Lower lobe of right lung (tissue), 2 donors: ENCODE measurements around the gene NEDD9. TPM values are rescaled to one million over a fixed set of nuclear protein-coding genes. Genes with fewer than 3 reads are reported as not detected.

ENCODE experiments used
- ATAC-seq, 2 donors: fragments of 200-7000 bp; cut with Tn5 transposase; one replicate each; pipeline ENCODE4 v1.9.1; 2020 to 2022; ENCODE audit warnings: mild to moderate bottlenecking in 2 of 2, moderate library complexity in 2 of 2
- DNase-seq: peaks from one replicate; pipeline ENCODE4 v3.0.0-alpha.2; 2020
- H3K27ac ChIP-seq: fragments of 200-600 bp; one replicate; pipeline ENCODE4 v1.8.0; 2022
- H3K27me3 ChIP-seq: fragments of 200-600 bp; one replicate; pipeline ENCODE4 v1.8.0; 2022; ENCODE audit warnings: low read depth
- H3K36me3 ChIP-seq: fragments of 200-600 bp; one replicate; pipeline ENCODE4 v1.8.0; 2022; ENCODE audit warnings: mild to moderate bottlenecking
- H3K4me1 ChIP-seq: fragments of 200-600 bp; one replicate; pipeline ENCODE4 v1.8.0; 2022
- H3K4me3 ChIP-seq: fragments of 200-600 bp; one replicate; pipeline ENCODE4 v1.8.0; 2022; ENCODE audit warnings: mild to moderate bottlenecking
- H3K9me3 ChIP-seq: fragments of 200-600 bp; one replicate; pipeline ENCODE4 v1.8.0; 2022
- intact Hi-C: fragments of 100-400 bp; cut with DNase I; formaldehyde crosslinking; loops from one replicate; pipeline ENCODE4 v1.11.0; 2022
- total RNA-seq: library from RNA; stranded (reverse); fragmentation: NEBNext Ultra II Directional; extraction: Animal tissue kit (Norgen Biotek cat#: 25700); gene quantifications from one replicate; pipeline ENCODE4 v1.2.1, GENCODE V29; 2021
- TF ChIP-seq, protein P1 (sequence below): fragments of 200-600 bp; IDR thresholded peaks from one replicate; pipeline ENCODE4 v1.8.0; 2022; ENCODE audit warnings: antibody characterized with exemption, mild to moderate bottlenecking
- donor health status: DM: no; HTN: yes; CAD: no; lungs with severe emphysema.

The NEDD9 gene
- total RNA-seq, 1 donor from 2014 or later = 127 TPM

DNA sequence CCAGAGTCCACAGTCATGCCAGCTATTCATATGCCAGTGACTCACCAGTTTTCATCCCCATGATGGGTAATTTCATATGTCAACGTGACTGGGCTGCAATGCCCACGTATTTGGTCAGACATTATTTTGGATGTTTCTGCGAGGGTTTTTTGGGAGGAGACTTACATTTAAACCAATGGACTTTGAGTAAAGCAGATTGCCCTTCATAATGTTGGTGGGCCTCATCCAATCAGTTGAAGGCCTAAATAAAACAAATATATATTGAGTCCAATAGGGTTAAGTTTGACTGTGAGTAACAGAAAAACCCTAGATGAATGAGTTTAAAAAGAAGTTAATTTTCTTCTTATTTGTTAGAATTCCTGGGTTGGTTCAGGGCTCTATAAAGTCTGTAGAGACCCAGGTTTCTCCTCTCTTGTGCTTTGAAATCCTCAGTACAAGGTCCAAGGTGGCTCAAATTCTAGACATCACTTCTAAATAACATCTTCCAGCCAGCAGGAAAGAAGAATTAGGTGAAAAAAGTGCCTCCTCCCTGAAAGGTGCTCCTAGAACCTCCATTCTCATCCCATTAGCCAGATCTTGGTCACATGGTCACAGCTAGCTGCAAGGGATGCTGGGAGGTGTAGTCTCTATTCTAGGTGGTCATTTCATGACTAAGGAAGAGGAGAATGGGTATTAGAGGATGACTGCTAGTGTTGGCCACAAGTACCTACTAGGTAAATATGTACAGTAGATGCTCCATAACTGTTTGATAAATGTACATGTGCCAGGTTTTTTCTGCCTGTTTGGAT lies 16.7 kb upstream of the NEDD9 start:
- Histone ChIP-seq H3K4me1 (peaks cover 18% of the 10 kb centered on the region), H3K27me3 (no peaks in the 10 kb centered on the region), H3K9me3 (no peaks in the 10 kb centered on the region), H3K27ac (no peak overlapping the region), H3K36me3 (no peaks in the 10 kb centered on the region), H3K4me3 (no peak overlapping the region)
- TF ChIP-seq, protein P1, sequence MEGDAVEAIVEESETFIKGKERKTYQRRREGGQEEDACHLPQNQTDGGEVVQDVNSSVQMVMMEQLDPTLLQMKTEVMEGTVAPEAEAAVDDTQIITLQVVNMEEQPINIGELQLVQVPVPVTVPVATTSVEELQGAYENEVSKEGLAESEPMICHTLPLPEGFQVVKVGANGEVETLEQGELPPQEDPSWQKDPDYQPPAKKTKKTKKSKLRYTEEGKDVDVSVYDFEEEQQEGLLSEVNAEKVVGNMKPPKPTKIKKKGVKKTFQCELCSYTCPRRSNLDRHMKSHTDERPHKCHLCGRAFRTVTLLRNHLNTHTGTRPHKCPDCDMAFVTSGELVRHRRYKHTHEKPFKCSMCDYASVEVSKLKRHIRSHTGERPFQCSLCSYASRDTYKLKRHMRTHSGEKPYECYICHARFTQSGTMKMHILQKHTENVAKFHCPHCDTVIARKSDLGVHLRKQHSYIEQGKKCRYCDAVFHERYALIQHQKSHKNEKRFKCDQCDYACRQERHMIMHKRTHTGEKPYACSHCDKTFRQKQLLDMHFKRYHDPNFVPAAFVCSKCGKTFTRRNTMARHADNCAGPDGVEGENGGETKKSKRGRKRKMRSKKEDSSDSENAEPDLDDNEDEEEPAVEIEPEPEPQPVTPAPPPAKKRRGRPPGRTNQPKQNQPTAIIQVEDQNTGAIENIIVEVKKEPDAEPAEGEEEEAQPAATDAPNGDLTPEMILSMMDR = no peak
- intact Hi-C loops = no loop called here
- ATAC-seq = no peak
- DNase-seq = no peak

DNA sequence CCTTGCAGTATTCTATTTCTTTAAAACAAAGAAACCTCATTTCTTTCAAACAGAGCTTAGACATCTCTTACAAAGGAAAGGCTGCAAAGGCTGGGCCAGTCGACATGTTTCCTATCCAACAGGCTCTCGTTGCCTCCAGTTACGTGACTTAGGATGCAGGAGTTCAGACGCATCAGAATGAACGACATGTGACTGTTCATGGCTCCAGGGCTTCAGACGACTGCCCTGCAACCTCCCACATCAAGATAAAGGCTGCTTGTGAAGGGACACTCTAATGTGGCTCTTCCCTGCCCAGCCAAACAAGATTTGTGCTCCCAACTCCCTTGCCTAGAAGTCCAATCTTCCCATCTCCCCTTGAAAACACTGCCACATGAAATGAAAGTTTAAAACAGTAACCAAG lies 14.3 kb upstream of the NEDD9 start:
- H3K36me3 ChIP-seq = no peaks in the 10 kb centered on the region
- H3K4me1 ChIP-seq = peaks cover 18% of the 10 kb centered on the region
- no peak for ATAC-seq
- intact Hi-C loops = no loop called here
- no peak for DNase-seq
- H3K4me3 ChIP-seq = no peak overlapping the region
- H3K27ac ChIP-seq = no peak overlapping the region
- H3K27me3 ChIP-seq = no peaks in the 10 kb centered on the region
- TF ChIP-seq, protein P1 = no peak
- no peaks in the 10 kb centered on the region for H3K9me3 ChIP-seq

DNA sequence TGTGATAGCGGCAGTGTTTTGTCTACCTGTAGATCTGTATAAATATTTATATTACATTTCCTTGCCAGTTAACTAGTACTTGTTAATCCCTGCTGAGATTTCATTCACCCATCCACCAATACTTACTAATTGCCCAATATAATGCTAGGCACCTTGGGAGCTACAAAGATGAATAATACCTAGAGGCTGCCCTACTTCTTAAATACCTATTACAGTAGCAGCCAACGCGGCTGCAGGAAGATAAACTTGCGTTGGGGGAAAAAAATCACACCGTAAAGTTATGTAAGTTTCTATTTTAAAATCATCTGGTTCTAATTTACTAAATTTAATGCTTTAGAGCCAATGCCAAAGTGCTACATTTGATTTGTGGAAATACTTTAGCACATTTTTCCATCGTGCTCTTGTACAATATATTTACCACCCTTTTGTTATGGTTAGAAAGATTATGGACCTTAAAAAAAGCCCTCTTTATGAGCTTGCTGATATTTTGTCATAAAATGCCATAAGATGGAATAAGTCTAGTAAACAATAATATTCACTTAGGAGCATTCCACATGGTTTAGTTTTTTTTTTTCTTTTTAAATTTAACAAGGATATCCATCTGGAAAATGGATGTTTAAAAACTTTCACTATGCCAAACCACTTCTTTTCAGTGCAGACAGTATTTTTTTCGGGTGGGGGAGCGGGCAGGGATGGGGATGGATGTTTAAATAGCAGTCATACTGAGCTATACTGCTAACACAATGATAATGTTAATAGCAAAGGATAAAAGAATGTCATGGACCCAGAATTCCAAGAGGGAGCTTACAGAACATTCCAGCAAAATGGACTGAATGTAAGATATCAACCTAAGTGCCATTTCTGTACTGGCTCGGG lies 13.2 kb upstream of the NEDD9 start:
- intact Hi-C loops = no loop called here
- Histone ChIP-seq H3K36me3 (no peaks in the 10 kb centered on the region), H3K27ac (no peak overlapping the region), H3K27me3 (no peaks in the 10 kb centered on the region), H3K4me3 (no peak overlapping the region), H3K4me1 (peaks cover 10% of the 10 kb centered on the region), H3K9me3 (no peaks in the 10 kb centered on the region)
- TF ChIP-seq, protein P1 = no peak
- ATAC-seq (no peak), DNase-seq (no peak)

DNA sequence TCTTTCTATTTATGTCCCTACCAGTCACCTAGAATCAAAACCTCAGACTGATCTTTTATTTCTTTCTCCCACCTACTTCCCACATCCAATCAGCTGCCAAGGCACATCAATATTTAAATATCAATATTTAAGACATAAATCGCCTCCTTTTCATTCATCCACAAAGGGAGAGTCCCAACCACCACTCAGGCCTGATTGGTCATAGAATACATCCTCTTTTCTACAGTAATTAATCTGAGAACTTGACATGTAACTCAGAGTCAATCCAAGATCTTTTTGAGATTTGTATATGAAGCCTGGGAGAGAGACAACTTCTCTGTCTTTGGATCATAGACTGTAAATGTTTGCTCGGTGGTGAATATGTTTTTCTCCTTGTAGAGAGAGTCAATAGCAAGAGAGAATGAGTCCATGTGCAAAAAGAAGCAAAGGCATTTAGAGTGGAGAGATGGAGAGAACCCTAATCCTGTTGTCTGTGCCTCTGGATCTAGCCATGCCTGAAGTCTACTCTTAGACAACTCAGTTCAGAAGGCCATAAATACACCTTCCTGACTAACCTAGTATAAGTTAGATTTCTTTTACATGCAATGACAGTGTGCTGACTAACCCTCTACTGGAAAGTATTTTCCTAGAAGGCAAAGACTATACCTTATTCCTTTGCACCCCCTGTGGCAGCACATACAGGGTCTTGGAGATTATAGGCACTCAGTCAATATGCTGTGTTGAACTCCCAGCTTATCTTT lies 12.1 kb upstream of the NEDD9 start:
- Histone ChIP-seq H3K4me3 (no peak overlapping the region), H3K4me1 (peaks cover 10% of the 10 kb centered on the region), H3K27me3 (no peaks in the 10 kb centered on the region), H3K36me3 (no peaks in the 10 kb centered on the region), H3K9me3 (no peaks in the 10 kb centered on the region), H3K27ac (no peak overlapping the region)
- TF ChIP-seq, protein P1 = no peak
- no peak for ATAC-seq
- no peak for DNase-seq
- intact Hi-C loops = no loop called here

DNA sequence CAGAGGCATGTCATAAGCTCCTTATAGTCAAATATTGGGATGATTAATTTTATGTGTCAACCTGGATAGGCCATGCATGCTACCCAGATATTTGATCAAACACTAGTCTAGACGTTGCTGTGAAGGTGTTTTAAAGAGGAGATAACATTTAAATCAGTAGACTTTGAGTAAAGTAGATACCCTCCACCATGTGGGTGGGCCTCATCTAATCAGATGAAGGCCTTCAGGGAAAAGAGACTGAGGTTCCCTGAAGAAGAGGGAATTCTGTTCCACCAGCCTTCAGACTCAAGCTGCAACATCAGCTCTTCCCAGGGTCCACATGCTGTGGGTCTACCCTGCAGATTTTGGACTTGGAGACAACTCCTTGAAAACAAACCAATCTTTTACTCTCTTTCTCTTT lies 11.4 kb upstream of the NEDD9 start:
- ATAC-seq (no peak), DNase-seq (no peak)
- TF ChIP-seq, protein P1 = no peak
- H3K9me3 ChIP-seq = no peaks in the 10 kb centered on the region
- peaks cover 10% of the 10 kb centered on the region for H3K4me1 ChIP-seq
- H3K4me3 ChIP-seq = no peak overlapping the region
- H3K36me3 ChIP-seq = no peaks in the 10 kb centered on the region
- H3K27me3 ChIP-seq = no peaks in the 10 kb centered on the region
- intact Hi-C loops = no loop called here
- H3K27ac ChIP-seq = no peak overlapping the region
